ENCODE measurements around the gene DDX43. TPM values are rescaled to one million over a fixed set of nuclear protein-coding genes. Genes with fewer than 3 reads are reported as not detected.

Gene DDX43
- polyA plus RNA-seq, 1 experiment: 0.13 TPM

DNA sequence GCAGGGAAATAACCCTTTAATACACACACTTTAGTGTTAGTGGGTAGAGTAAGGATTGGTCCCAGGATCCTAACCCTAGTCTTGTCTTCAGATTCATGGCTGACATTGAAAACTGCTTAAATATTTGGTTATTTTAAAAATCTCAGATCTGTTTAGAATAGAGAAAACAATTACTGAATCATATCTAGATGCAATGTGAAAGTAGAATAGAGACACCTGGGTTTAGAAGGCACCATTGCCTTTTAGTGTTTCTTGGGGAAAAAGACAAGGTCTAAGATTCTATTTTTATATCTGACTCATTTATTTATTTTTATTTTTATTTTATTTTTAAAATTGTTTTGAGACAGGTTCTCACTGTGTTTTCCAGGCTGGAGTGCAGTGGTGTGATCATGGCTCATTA lies 6.0 kb downstream of the DDX43 start:
- TF ChIP-seq, protein P1, sequence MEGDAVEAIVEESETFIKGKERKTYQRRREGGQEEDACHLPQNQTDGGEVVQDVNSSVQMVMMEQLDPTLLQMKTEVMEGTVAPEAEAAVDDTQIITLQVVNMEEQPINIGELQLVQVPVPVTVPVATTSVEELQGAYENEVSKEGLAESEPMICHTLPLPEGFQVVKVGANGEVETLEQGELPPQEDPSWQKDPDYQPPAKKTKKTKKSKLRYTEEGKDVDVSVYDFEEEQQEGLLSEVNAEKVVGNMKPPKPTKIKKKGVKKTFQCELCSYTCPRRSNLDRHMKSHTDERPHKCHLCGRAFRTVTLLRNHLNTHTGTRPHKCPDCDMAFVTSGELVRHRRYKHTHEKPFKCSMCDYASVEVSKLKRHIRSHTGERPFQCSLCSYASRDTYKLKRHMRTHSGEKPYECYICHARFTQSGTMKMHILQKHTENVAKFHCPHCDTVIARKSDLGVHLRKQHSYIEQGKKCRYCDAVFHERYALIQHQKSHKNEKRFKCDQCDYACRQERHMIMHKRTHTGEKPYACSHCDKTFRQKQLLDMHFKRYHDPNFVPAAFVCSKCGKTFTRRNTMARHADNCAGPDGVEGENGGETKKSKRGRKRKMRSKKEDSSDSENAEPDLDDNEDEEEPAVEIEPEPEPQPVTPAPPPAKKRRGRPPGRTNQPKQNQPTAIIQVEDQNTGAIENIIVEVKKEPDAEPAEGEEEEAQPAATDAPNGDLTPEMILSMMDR (IDR thresholded peaks at IDR 0.05; ENCODE audit: insufficient read depth, low read depth, low read length): no peak
- POLR2A ChIA-PET: no interaction called here
- H3K36me3 ChIP-seq (ENCODE audit: control insufficient read depth, insufficient read depth, low read length): no peaks in the 10 kb centered on the region
- CTCF ChIA-PET: interaction anchor here (1.0 to 1.2 kb wide), 2 partner anchors 12 to 115 kb away, joined by 3 to 7 read pairs; no protein-coding TSS in a partner anchor
- no peak overlapping the region for H3K4me3 ChIP-seq (ENCODE audit: low read depth, low read length)
- DNase-seq (ENCODE audit: low read depth): no peak
- H3K27me3 ChIP-seq (ENCODE audit: control insufficient read depth, insufficient read depth, low read length): no peaks in the 10 kb centered on the region

DNA sequence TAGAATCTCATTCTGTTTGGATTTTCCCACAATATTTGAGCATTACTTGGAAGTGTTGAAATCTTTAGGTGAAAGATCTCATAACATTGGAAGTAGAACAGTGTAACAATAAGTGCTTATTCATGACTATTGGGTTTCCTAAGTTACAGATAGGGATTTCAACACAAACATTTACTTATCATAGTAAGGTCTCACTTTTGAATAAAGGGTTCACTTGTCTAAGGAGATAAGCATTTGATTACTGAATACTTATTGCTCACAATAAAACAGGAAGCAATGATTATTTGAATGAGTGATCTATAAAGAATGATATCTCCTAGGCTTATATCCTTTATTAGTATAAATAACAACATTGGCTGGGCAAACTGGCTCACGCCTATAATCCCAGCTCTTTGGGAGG lies 14.8 kb downstream of the DDX43 start:
- CTCF ChIA-PET: no interaction called here
- POLR2A ChIA-PET: no interaction called here
- TF ChIP-seq, protein P1 (IDR thresholded peaks at IDR 0.05; ENCODE audit: insufficient read depth, low read depth, low read length): no peak
- Histone ChIP-seq H3K4me3 (ENCODE audit: low read depth, low read length) (no peak overlapping the region), H3K27me3 (ENCODE audit: control insufficient read depth, insufficient read depth, low read length) (no peaks in the 10 kb centered on the region), H3K36me3 (ENCODE audit: control insufficient read depth, insufficient read depth, low read length) (no peaks in the 10 kb centered on the region)
- no peak for DNase-seq (ENCODE audit: low read depth)

DNA sequence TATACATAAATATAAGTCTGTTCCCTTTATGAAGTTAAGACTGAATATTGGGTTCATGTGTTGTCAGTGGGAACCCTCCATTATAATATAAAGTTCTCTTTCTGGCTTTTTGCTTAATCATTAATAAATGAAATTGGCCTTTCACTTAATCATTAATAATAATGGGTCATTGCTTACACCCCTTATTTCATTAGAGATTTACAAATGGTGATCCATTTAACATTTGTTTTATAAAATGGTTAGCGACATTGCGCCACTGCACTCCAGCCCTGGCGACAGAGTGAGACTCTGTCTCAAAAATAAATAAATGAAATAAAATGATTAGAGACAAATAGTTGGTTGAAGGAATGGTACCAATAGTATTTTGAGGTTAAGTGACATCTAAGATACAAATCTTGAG lies 18.5 kb downstream of the DDX43 start:
- Histone ChIP-seq H3K36me3 (ENCODE audit: control insufficient read depth, insufficient read depth, low read length) (no peaks in the 10 kb centered on the region), H3K27me3 (ENCODE audit: control insufficient read depth, insufficient read depth, low read length) (no peaks in the 10 kb centered on the region), H3K4me3 (ENCODE audit: low read depth, low read length) (no peak overlapping the region)
- no peak for DNase-seq (ENCODE audit: low read depth)
- ChIA-PET CTCF (no interaction called here), POLR2A (no interaction called here)
- TF ChIP-seq, protein P1 (IDR thresholded peaks at IDR 0.05; ENCODE audit: insufficient read depth, low read depth, low read length): no peak

DNA sequence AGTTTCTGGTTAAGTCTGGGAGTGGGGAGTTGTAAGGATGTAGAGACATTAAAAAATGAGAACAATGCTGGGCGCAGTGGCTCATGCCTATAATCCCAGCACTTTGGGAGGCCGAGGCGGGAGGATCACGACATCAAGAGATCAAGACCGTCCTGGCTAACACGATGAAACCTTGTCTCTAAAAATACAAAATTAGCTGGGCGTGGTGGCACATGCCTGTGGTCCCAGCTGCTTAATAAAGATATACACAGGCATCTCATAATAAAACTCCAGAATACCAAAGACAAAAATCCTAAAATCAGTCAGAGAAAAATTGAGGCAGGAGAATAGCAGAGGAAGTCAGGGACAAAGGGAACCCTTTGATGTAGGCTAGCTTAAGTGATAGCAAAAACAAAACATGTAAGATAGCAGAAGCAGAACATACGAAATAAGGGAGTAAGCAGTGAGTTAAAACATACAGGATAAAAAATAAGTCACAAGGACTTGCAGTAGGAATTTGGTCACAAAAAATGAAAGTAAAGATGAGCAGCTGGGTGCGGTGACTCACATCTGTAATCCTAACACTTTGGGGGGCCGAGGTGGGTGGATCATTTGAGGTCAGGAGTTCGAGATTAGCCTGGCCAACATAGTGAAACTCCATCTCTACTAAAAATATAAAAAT lies 23.6 kb downstream of the DDX43 start:
- ChIA-PET POLR2A (no interaction called here), CTCF (no interaction called here)
- TF ChIP-seq, protein P1 (IDR thresholded peaks at IDR 0.05; ENCODE audit: insufficient read depth, low read depth, low read length): no peak
- DNase-seq (ENCODE audit: low read depth): no peak
- Histone ChIP-seq H3K4me3 (ENCODE audit: low read depth, low read length) (no peak overlapping the region), H3K36me3 (ENCODE audit: control insufficient read depth, insufficient read depth, low read length) (no peaks in the 10 kb centered on the region; the same call in 1 of the 2 replicates), H3K27me3 (ENCODE audit: control insufficient read depth, insufficient read depth, low read length) (no peaks in the 10 kb centered on the region)

DNA sequence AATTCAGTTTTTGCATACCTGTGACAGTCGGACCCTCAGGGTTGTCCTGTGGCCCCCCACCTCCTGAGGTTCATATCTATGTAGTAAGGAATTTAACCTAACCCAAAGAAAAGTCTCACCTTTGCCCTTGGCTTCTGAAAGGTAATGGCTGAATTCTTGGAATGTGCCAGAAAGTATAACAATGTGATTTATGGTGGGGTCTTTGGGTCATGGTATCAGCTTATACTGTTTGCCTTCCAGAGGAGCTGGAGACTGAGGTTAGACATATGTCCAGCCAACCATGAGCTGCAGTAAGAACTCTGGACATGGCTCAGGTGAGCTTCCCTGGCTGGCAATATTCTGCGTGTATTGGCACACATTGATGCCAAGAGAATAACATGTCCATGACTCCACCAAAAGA lies 26.9 kb downstream of the DDX43 start:
- no peaks in the 10 kb centered on the region for H3K27me3 ChIP-seq (ENCODE audit: control insufficient read depth, insufficient read depth, low read length)
- CTCF ChIA-PET: no interaction called here
- no peaks in the 10 kb centered on the region; the same call in 1 of the 2 replicates for H3K36me3 ChIP-seq (ENCODE audit: control insufficient read depth, insufficient read depth, low read length)
- no peak for DNase-seq (ENCODE audit: low read depth)
- TF ChIP-seq, protein P1 (IDR thresholded peaks at IDR 0.05; ENCODE audit: insufficient read depth, low read depth, low read length): no peak
- POLR2A ChIA-PET: no interaction called here
- H3K4me3 ChIP-seq (ENCODE audit: low read depth, low read length): no peak overlapping the region

Data from BJ (cell line).